PC-9 (cell line): ENCODE data around the gene SGSM1.

ENCODE experiments used
- EZH2 ChIP-seq: fragments of 200-600 bp; sonication (generic); IDR thresholded peaks from 2 replicates; pipeline ENCODE4 v1.8.0; 2017; ENCODE audit warnings: antibody characterized with exemption, low read depth
- TF ChIP-seq, protein P1 (sequence below): fragments of 200-600 bp; sonication (generic); conservative IDR thresholded peaks from 2 replicates; pipeline ENCODE4 v1.6.1; 2017; ENCODE audit warnings: mixed run types, antibody characterized with exemption, mild to moderate bottlenecking, moderate library complexity

- TF ChIP-seq, protein P1, sequence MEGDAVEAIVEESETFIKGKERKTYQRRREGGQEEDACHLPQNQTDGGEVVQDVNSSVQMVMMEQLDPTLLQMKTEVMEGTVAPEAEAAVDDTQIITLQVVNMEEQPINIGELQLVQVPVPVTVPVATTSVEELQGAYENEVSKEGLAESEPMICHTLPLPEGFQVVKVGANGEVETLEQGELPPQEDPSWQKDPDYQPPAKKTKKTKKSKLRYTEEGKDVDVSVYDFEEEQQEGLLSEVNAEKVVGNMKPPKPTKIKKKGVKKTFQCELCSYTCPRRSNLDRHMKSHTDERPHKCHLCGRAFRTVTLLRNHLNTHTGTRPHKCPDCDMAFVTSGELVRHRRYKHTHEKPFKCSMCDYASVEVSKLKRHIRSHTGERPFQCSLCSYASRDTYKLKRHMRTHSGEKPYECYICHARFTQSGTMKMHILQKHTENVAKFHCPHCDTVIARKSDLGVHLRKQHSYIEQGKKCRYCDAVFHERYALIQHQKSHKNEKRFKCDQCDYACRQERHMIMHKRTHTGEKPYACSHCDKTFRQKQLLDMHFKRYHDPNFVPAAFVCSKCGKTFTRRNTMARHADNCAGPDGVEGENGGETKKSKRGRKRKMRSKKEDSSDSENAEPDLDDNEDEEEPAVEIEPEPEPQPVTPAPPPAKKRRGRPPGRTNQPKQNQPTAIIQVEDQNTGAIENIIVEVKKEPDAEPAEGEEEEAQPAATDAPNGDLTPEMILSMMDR = peak; percentile 52; the same call in 1 of the 2 replicates
- TF ChIP-seq EZH2 = no peak
Observed at GRCh38 chr22:24937114-24937513, 131.1 kb downstream of the SGSM1 start.
